ENCODE measurements around the gene CPA1.

The CPA1 gene

GRCh38 chr7:130409712-130410072, 29.4 kb downstream of the CPA1 start:
- Mint-ChIP-seq H3K27ac (no peak overlapping the region), H3K4me3 (no peak overlapping the region), H3K27me3 (no peaks in the 10 kb centered on the region), H3K36me3 (peaks cover 15% of the 10 kb centered on the region), H3K9me3 (no peaks in the 10 kb centered on the region), H3K4me1 (peaks cover 9% of the 10 kb centered on the region)
- DNase-seq, result no peak
- CTCF ChIA-PET, result no interaction called here

GRCh38 chr7:130410868-130411541, 30.7 kb downstream of the CPA1 start:
- H3K27me3 Mint-ChIP-seq, result no peaks in the 10 kb centered on the region
- no peak overlapping the region for H3K4me3 Mint-ChIP-seq
- no peak for DNase-seq
- H3K9me3 Mint-ChIP-seq, result no peaks in the 10 kb centered on the region
- no peak overlapping the region for H3K27ac Mint-ChIP-seq
- CTCF ChIA-PET, result no interaction called here
- H3K4me1 Mint-ChIP-seq, result peaks cover 21% of the 10 kb centered on the region
- peaks cover 16% of the 10 kb centered on the region for H3K36me3 Mint-ChIP-seq

- CTCF ChIA-PET, result interaction anchor here (0.6 to 1.7 kb wide), 2 partner anchors 19 to 26 kb away, joined by 3 to 4 read pairs; no protein-coding TSS in a partner anchor
- Mint-ChIP-seq H3K27ac (no peak overlapping the region), H3K27me3 (no peaks in the 10 kb centered on the region), H3K9me3 (no peaks in the 10 kb centered on the region), H3K4me3 (no peak overlapping the region), H3K36me3 (peaks cover 15% of the 10 kb centered on the region), H3K4me1 (peaks cover 43% of the 10 kb centered on the region)
- no peak for DNase-seq
Measured at GRCh38 chr7:130413201-130413600, 32.9 kb downstream of the CPA1 start.

- peak overlapping the region; percentile 62 for H3K27ac Mint-ChIP-seq
- no peak for DNase-seq
- no peaks in the 10 kb centered on the region for H3K9me3 Mint-ChIP-seq
- H3K4me1 Mint-ChIP-seq, result peaks cover 60% of the 10 kb centered on the region
- H3K27me3 Mint-ChIP-seq, result no peaks in the 10 kb centered on the region
- CTCF ChIA-PET, result no interaction called here
- no peak overlapping the region for H3K4me3 Mint-ChIP-seq
- peaks cover 15% of the 10 kb centered on the region for H3K36me3 Mint-ChIP-seq
Measured at GRCh38 chr7:130415006-130415405, 34.7 kb downstream of the CPA1 start.

- CTCF ChIA-PET, result interaction anchor here (0.5 to 1.2 kb wide), 2 partner anchors 23 to 204 kb away, joined by 3 read pairs; no protein-coding TSS in a partner anchor
- no peaks in the 10 kb centered on the region for H3K9me3 Mint-ChIP-seq
- peak overlapping the region; percentile 84 for H3K27ac Mint-ChIP-seq
- peak overlapping the region; percentile 10 for H3K4me3 Mint-ChIP-seq
- H3K36me3 Mint-ChIP-seq, result peaks cover 7% of the 10 kb centered on the region
- peak; percentile 37 for DNase-seq
- H3K4me1 Mint-ChIP-seq, result peaks cover 72% of the 10 kb centered on the region
- no peaks in the 10 kb centered on the region for H3K27me3 Mint-ChIP-seq
Measured at GRCh38 chr7:130417213-130417612, 36.9 kb downstream of the CPA1 start.

GRCh38 chr7:130418306-130418705, 38.0 kb downstream of the CPA1 start:
- Mint-ChIP-seq H3K9me3 (no peaks in the 10 kb centered on the region), H3K4me1 (peaks cover 77% of the 10 kb centered on the region), H3K27me3 (no peaks in the 10 kb centered on the region), H3K27ac (peak overlapping the region; percentile 84), H3K4me3 (no peak overlapping the region), H3K36me3 (peaks cover 7% of the 10 kb centered on the region)
- CTCF ChIA-PET, result no interaction called here
- DNase-seq, result no peak

GRCh38 chr7:130419658-130420057, 39.4 kb downstream of the CPA1 start:
- H3K4me1 Mint-ChIP-seq, result peaks cover 68% of the 10 kb centered on the region
- peak overlapping the region; percentile 34 for H3K27ac Mint-ChIP-seq
- H3K36me3 Mint-ChIP-seq, result peaks cover 7% of the 10 kb centered on the region
- no peaks in the 10 kb centered on the region for H3K9me3 Mint-ChIP-seq
- CTCF ChIA-PET, result interaction anchor here (1.0 kb wide), 1 partner anchor 176 kb away, joined by 3 read pairs; no protein-coding TSS in a partner anchor
- H3K27me3 Mint-ChIP-seq, result no peaks in the 10 kb centered on the region
- no peak overlapping the region for H3K4me3 Mint-ChIP-seq
- no peak for DNase-seq

GRCh38 chr7:130420943-130421578, 40.8 kb downstream of the CPA1 start:
- CTCF ChIA-PET, result no interaction called here
- H3K27ac Mint-ChIP-seq, result no peak overlapping the region

GRCh38 chr7:130421684-130422083, 41.4 kb downstream of the CPA1 start:
- Mint-ChIP-seq H3K4me1 (peaks cover 64% of the 10 kb centered on the region), H3K4me3 (no peak overlapping the region), H3K36me3 (peaks cover 4% of the 10 kb centered on the region), H3K27ac (peak overlapping the region; percentile 47), H3K27me3 (no peaks in the 10 kb centered on the region), H3K9me3 (no peaks in the 10 kb centered on the region)
- peak; percentile 29 for DNase-seq
- CTCF ChIA-PET, result interaction anchor here (1.2 kb wide), 1 partner anchor 24 kb away, joined by 3 read pairs; no protein-coding TSS in a partner anchor

More at GRCh38 chr7:130420943-130421578, 40.8 kb downstream of the CPA1 start:
- Mint-ChIP-seq H3K36me3 (peaks cover 4% of the 10 kb centered on the region), H3K4me1 (peaks cover 65% of the 10 kb centered on the region), H3K27me3 (no peaks in the 10 kb centered on the region), H3K9me3 (no peaks in the 10 kb centered on the region), H3K4me3 (no peak overlapping the region)
- DNase-seq, result no peak

- Mint-ChIP-seq H3K27ac (no peak overlapping the region), H3K36me3 (peaks cover 8% of the 10 kb centered on the region), H3K9me3 (no peaks in the 10 kb centered on the region), H3K27me3 (no peaks in the 10 kb centered on the region), H3K4me1 (peaks cover 53% of the 10 kb centered on the region), H3K4me3 (no peak overlapping the region)
- no peak for DNase-seq
- CTCF ChIA-PET, result no interaction called here
Measured at GRCh38 chr7:130423501-130424037, 43.3 kb downstream of the CPA1 start.

GRCh38 chr7:130425796-130426195, 45.5 kb downstream of the CPA1 start:
- Mint-ChIP-seq H3K9me3 (no peaks in the 10 kb centered on the region), H3K27ac (no peak overlapping the region), H3K4me1 (peaks cover 40% of the 10 kb centered on the region), H3K36me3 (peaks cover 7% of the 10 kb centered on the region), H3K4me3 (no peak overlapping the region), H3K27me3 (no peaks in the 10 kb centered on the region)
- CTCF ChIA-PET, result no interaction called here
- no peak for DNase-seq

- Mint-ChIP-seq H3K9me3 (no peaks in the 10 kb centered on the region), H3K4me3 (no peak overlapping the region), H3K27ac (no peak overlapping the region), H3K4me1 (peaks cover 35% of the 10 kb centered on the region), H3K27me3 (no peaks in the 10 kb centered on the region), H3K36me3 (peaks cover 7% of the 10 kb centered on the region)
- CTCF ChIA-PET, result no interaction called here
- DNase-seq, result no peak
Measured at GRCh38 chr7:130426564-130426963, 46.3 kb downstream of the CPA1 start.

GRCh38 chr7:130429019-130429418, 48.7 kb downstream of the CPA1 start:
- CTCF ChIA-PET, result no interaction called here
- Mint-ChIP-seq H3K27ac (no peak overlapping the region), H3K4me3 (no peak overlapping the region)

GRCh38 chr7:130430115-130430514, 49.8 kb downstream of the CPA1 start:
- Mint-ChIP-seq H3K27ac (no peak overlapping the region), H3K27me3 (no peaks in the 10 kb centered on the region), H3K4me1 (peaks cover 20% of the 10 kb centered on the region), H3K36me3 (peaks cover 10% of the 10 kb centered on the region), H3K4me3 (no peak overlapping the region), H3K9me3 (no peaks in the 10 kb centered on the region)
- no peak for DNase-seq
- CTCF ChIA-PET, result no interaction called here

More at GRCh38 chr7:130429019-130429418, 48.7 kb downstream of the CPA1 start:
- peaks cover 7% of the 10 kb centered on the region for H3K36me3 Mint-ChIP-seq
- H3K27me3 Mint-ChIP-seq, result no peaks in the 10 kb centered on the region
- peaks cover 23% of the 10 kb centered on the region for H3K4me1 Mint-ChIP-seq
- DNase-seq, result no peak
- no peaks in the 10 kb centered on the region for H3K9me3 Mint-ChIP-seq
